GM12891 (cell line): ENCODE data around the gene PDGFB.

Experiments used
- DNase-seq: peaks from one replicate; pipeline ENCODE4 v3.0.0; 2011; ENCODE audit warnings: low spot score; ENCODE audit not compliant: insufficient read length
- FAIRE-seq: peaks from 2 replicates; lab custom pipeline; 2011; peaks lifted over from hg19 to GRCh38; lab: Jason Lieb, UNC
- PAX5 ChIP-seq: IDR thresholded peaks from 2 replicates; pipeline ENCODE4 v1.6.1; 2011; ENCODE audit warnings: low read length, moderate library complexity, mild to moderate bottlenecking; ENCODE audit not compliant: insufficient read depth, severe bottlenecking
- POLR2A ChIP-seq: IDR thresholded peaks from 2 replicates; pipeline ENCODE4 v1.6.1; 2011; ENCODE audit warnings: low read depth, low read length, control low read depth
- POLR2AphosphoS5 ChIP-seq: IDR thresholded peaks from 2 replicates; pipeline ENCODE4 v1.6.1; 2011; ENCODE audit warnings: low read depth, low read length, control low read depth
- POU2F2 ChIP-seq: IDR thresholded peaks from 2 replicates; pipeline ENCODE4 v1.6.1; 2011; ENCODE audit warnings: low read depth, mild to moderate bottlenecking, control low read depth, low read length, moderate library complexity
- SPI1 ChIP-seq: IDR thresholded peaks from 2 replicates; pipeline ENCODE4 v1.6.1; 2011; ENCODE audit warnings: low read depth, low read length, control low read depth
- TAF1 ChIP-seq: IDR thresholded peaks from 2 replicates; pipeline ENCODE4 v1.6.1; 2011; ENCODE audit warnings: low read depth, low read length, control low read depth

Gene PDGFB

GRCh38 chr22:39242595-39243438, 2.0 kb downstream of the PDGFB start:
- FAIRE-seq (no peak), DNase-seq (no peak)
- TF ChIP-seq POLR2A = no peak

GRCh38 chr22:39241794-39242594, 2.8 kb downstream of the PDGFB start:
- no peak for DNase-seq
- TF ChIP-seq POLR2A = no peak
- no peak for TF ChIP-seq POLR2AphosphoS5
- no peak for TF ChIP-seq TAF1
- no peak for TF ChIP-seq SPI1
- no peak for TF ChIP-seq PAX5
- TF ChIP-seq POU2F2 = no peak
- peak; percentile 55 for FAIRE-seq

- TF ChIP-seq POLR2AphosphoS5 (no peak), POLR2A (no peak), SPI1 (no peak), PAX5 (no peak), TAF1 (no peak), POU2F2 (no peak)
- FAIRE-seq (peak; percentile 87), DNase-seq (no peak)
Measured at GRCh38 chr22:39240831-39241793, 3.7 kb downstream of the PDGFB start.

GRCh38 chr22:39239561-39240423, 5.0 kb downstream of the PDGFB start:
- DNase-seq (no peak), FAIRE-seq (no peak)
- no peak for TF ChIP-seq TAF1
- TF ChIP-seq PAX5 = no peak
- TF ChIP-seq SPI1 = no peak
- TF ChIP-seq POLR2A = no peak
- no peak for TF ChIP-seq POLR2AphosphoS5
- no peak for TF ChIP-seq POU2F2

GRCh38 chr22:39238966-39239505, 5.7 kb downstream of the PDGFB start:
- DNase-seq (no peak), FAIRE-seq (no peak)
- TF ChIP-seq POLR2A = no peak
- TF ChIP-seq PAX5 = no peak
- TF ChIP-seq TAF1 = no peak
- no peak for TF ChIP-seq SPI1
- TF ChIP-seq POU2F2 = no peak
- TF ChIP-seq POLR2AphosphoS5 = no peak

GRCh38 chr22:39238561-39238960, 6.2 kb downstream of the PDGFB start:
- TF ChIP-seq PAX5 (no peak), POLR2A (no peak), SPI1 (no peak), POU2F2 (no peak), POLR2AphosphoS5 (no peak), TAF1 (no peak)
- no peak for FAIRE-seq

GRCh38 chr22:39238101-39238466, 6.7 kb downstream of the PDGFB start:
- peak; percentile 35 for FAIRE-seq
- no peak for DNase-seq
- no peak for TF ChIP-seq POU2F2
- no peak for TF ChIP-seq POLR2A
- TF ChIP-seq PAX5 = no peak
- no peak for TF ChIP-seq SPI1
- no peak for TF ChIP-seq TAF1
- TF ChIP-seq POLR2AphosphoS5 = no peak

More at GRCh38 chr22:39238561-39238960, 6.2 kb downstream of the PDGFB start:
- DNase-seq = no peak

GRCh38 chr22:39237318-39238100, 7.3 kb downstream of the PDGFB start:
- DNase-seq (no peak), FAIRE-seq (peak; percentile 83)
- no peak for TF ChIP-seq PAX5
